Ovary (tissue), 3 donors: Measurements from ENCODE around the gene COL23A1.

Source experiments
- EP300 ChIP-seq: sonication (generic); formaldehyde crosslinking; IDR thresholded peaks from one replicate; pipeline ENCODE4 v1.6.1; 2017; ENCODE audit warnings: antibody characterized with exemption
- POLR2A ChIP-seq: fragments of 450-650 bp; IDR thresholded peaks from one replicate; pipeline ENCODE4 v1.6.1; 2017; ENCODE audit warnings: antibody characterized with exemption, mild to moderate bottlenecking, moderate library complexity
- TF ChIP-seq, protein P1 (sequence below), 3 donors: fragments of 450-650 bp in 2 of 3; fragments of 200-600 bp in 1 of 3; IDR thresholded peaks; one replicate each; pipeline versions ENCODE4 v1.5.1 to v1.8.0; 2016 to 2022; ENCODE audit warnings: antibody characterized with exemption in 3 of 3, mild to moderate bottlenecking in 1 of 3
- donor health status: DM: no; HTN: no; CAD: no.

DNA sequence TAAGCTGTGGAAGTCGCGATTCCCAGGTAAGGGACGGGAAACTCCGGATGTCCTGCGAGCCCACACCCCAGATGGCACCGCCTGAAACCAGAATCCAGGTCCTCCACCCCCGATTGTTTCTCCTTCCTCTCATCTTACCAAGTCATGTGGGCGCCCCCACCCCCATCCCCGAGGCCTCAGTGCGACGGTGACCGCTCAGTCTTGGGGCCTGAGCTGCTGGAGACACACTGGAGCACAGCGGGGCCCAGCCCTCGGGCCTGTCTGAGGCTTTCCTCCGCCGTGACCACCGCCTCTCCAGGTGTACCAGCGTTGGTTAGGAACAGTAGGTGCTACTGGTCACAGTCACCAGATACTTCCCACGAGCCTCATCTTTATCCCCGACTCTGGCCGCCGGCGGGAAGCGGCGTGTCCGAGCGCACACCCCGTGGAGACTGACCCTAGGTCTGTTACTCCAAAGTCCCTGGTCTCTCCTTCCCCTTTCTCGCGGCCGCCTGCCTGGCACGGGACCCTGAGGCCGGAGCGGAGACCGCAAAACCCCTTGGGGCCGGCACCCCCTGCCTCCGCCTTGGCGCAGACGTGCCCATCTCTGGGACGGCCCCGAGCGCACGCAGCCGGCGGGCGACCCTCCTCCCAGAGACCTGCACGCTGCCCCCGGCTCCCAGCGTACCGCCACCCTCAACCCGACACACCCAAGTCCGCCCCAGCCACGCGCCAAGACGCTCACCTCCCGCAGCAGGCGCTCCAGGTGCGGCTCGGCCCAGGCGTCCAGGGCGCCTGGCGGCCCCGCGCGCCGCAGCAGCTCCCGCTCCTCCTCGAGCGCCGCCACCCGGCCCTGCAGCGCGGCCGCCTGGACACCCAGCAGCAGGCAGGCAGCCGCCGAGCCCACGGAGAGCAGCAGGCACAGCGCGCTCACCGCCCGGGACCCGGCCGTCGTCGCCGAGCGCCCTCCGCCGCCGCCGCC, 733 bp downstream of the COL23A1 start:
- TF ChIP-seq POLR2A (no peak), EP300 (no peak)
- TF ChIP-seq, protein P1, sequence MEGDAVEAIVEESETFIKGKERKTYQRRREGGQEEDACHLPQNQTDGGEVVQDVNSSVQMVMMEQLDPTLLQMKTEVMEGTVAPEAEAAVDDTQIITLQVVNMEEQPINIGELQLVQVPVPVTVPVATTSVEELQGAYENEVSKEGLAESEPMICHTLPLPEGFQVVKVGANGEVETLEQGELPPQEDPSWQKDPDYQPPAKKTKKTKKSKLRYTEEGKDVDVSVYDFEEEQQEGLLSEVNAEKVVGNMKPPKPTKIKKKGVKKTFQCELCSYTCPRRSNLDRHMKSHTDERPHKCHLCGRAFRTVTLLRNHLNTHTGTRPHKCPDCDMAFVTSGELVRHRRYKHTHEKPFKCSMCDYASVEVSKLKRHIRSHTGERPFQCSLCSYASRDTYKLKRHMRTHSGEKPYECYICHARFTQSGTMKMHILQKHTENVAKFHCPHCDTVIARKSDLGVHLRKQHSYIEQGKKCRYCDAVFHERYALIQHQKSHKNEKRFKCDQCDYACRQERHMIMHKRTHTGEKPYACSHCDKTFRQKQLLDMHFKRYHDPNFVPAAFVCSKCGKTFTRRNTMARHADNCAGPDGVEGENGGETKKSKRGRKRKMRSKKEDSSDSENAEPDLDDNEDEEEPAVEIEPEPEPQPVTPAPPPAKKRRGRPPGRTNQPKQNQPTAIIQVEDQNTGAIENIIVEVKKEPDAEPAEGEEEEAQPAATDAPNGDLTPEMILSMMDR (IDR thresholded peaks at IDR 0.05): no peak
